HG03457 (cell line): ENCODE measurements around the gene TEC.

Source experiments
- ATAC-seq: cut with Tn5 transposase; IDR thresholded peaks from one replicate; pipeline ENCODE4 v1.9.1; 2021; ENCODE audit warnings: moderate number of reproducible peaks; ENCODE audit not compliant: unreplicated experiment

Gene TEC

GRCh38 chr4:48127682-48128404, 141.8 kb downstream of the TEC start:
- peak; percentile 75 for ATAC-seq

GRCh38 chr4:48127231-48127630, 142.4 kb downstream of the TEC start:
- ATAC-seq, result no peak

GRCh38 chr4:48126621-48127020, 143.0 kb downstream of the TEC start:
- no peak for ATAC-seq

GRCh38 chr4:48124870-48125269, 144.8 kb downstream of the TEC start:
- no peak for ATAC-seq

- no peak for ATAC-seq
These were observed 146.9 kb downstream of the TEC start for GRCh38 chr4:48122756-48123155.

GRCh38 chr4:48121180-48121579, 148.5 kb downstream of the TEC start:
- ATAC-seq, result no peak

GRCh38 chr4:48120132-48120531, 149.5 kb downstream of the TEC start:
- ATAC-seq, result no peak

GRCh38 chr4:48119646-48120045, 150.0 kb downstream of the TEC start:
- ATAC-seq, result no peak

GRCh38 chr4:48118081-48118480, 151.6 kb downstream of the TEC start:
- no peak for ATAC-seq

GRCh38 chr4:48116582-48116981, 153.1 kb downstream of the TEC start:
- no peak for ATAC-seq

GRCh38 chr4:48114412-48114811, 155.2 kb downstream of the TEC start:
- no peak for ATAC-seq

GRCh38 chr4:48112017-48112667, 157.5 kb downstream of the TEC start:
- ATAC-seq, result no peak

- ATAC-seq, result no peak
These were observed 159.1 kb downstream of the TEC start for GRCh38 chr4:48110452-48110978.

- no peak for ATAC-seq
These were observed 160.0 kb downstream of the TEC start for GRCh38 chr4:48109413-48110263.

GRCh38 chr4:48108309-48109073, 161.1 kb downstream of the TEC start:
- no peak for ATAC-seq

- ATAC-seq, result no peak
These were observed 164.4 kb downstream of the TEC start for GRCh38 chr4:48105230-48105629.

- no peak for ATAC-seq
These were observed 166.0 kb downstream of the TEC start for GRCh38 chr4:48103483-48104139.

- ATAC-seq, result no peak
These were observed 167.3 kb downstream of the TEC start for GRCh38 chr4:48102303-48102702.

- no peak for ATAC-seq
These were observed 169.4 kb downstream of the TEC start for GRCh38 chr4:48100256-48100655.

- ATAC-seq, result no peak
These were observed 174.2 kb downstream of the TEC start for GRCh38 chr4:48095441-48095840.
